HG03066 (cell line): ENCODE data around the gene ARL14EP.

Experiments used
- ATAC-seq: cut with Tn5 transposase; IDR thresholded peaks from one replicate; pipeline ENCODE4 v1.9.1; 2021; ENCODE audit warnings: low read depth; ENCODE audit not compliant: unreplicated experiment

The ARL14EP gene

GRCh38 chr11:30326114-30326778 lies 3.3 kb downstream of the ARL14EP start:
- ATAC-seq = no peak

GRCh38 chr11:30326906-30327305 lies 4.0 kb downstream of the ARL14EP start:
- ATAC-seq = no peak

- ATAC-seq = no peak
Measured at GRCh38 chr11:30328681-30329080, 5.8 kb downstream of the ARL14EP start.

- ATAC-seq = no peak
Measured at GRCh38 chr11:30329150-30329940, 6.4 kb downstream of the ARL14EP start.

GRCh38 chr11:30333405-30333804 lies 10.5 kb downstream of the ARL14EP start:
- no peak for ATAC-seq

- ATAC-seq = peak; percentile 96
Measured at GRCh38 chr11:30342736-30343166, 19.8 kb downstream of the ARL14EP start.

GRCh38 chr11:30344085-30344484 lies 21.2 kb downstream of the ARL14EP start:
- peak; percentile 25 for ATAC-seq

- no peak for ATAC-seq
Measured at GRCh38 chr11:30345644-30346043, 22.7 kb downstream of the ARL14EP start.

- ATAC-seq = no peak
Measured at GRCh38 chr11:30346068-30346688, 23.3 kb downstream of the ARL14EP start.

- no peak for ATAC-seq
Measured at GRCh38 chr11:30348035-30348434, 25.1 kb downstream of the ARL14EP start.

GRCh38 chr11:30349885-30350284 lies 27.0 kb downstream of the ARL14EP start:
- ATAC-seq = no peak

GRCh38 chr11:30350384-30350783 lies 27.5 kb downstream of the ARL14EP start:
- no peak for ATAC-seq

- ATAC-seq = no peak
Measured at GRCh38 chr11:30351061-30351460, 28.2 kb downstream of the ARL14EP start.

- ATAC-seq = no peak
Measured at GRCh38 chr11:30356391-30356790, 33.5 kb downstream of the ARL14EP start.

- ATAC-seq = no peak
Measured at GRCh38 chr11:30357872-30358271, 35.0 kb downstream of the ARL14EP start.

- ATAC-seq = no peak
Measured at GRCh38 chr11:30358536-30358935, 35.6 kb downstream of the ARL14EP start.

- ATAC-seq = no peak
Measured at GRCh38 chr11:30360741-30361140, 37.8 kb downstream of the ARL14EP start.

GRCh38 chr11:30364139-30364836 lies 41.4 kb downstream of the ARL14EP start:
- ATAC-seq = no peak

- no peak for ATAC-seq
Measured at GRCh38 chr11:30364837-30365482, 42.1 kb downstream of the ARL14EP start.

GRCh38 chr11:30365793-30366517 lies 43.1 kb downstream of the ARL14EP start:
- ATAC-seq = no peak
